HEK293 (cell line): ENCODE data around the gene TMEM51.

ENCODE experiments used
- CTCF ChIA-PET: fragments of 350-600 bp; formaldehyde crosslinking; extraction: SDS; loops from one replicate; lab custom pipeline; 2021; ENCODE audit warnings: antibody characterized with exemption; lab: Yijun Ruan, JAX
- POLR2A ChIA-PET: fragments of 300-600 bp; formaldehyde crosslinking; extraction: SDS; loops from one replicate; lab custom pipeline; 2020; ENCODE audit warnings: antibody characterized with exemption, inconsistent platforms; lab: Yijun Ruan, JAX
- H3K27ac ChIP-seq: fragments of 200-500 bp; sonication (Bioruptor generic); 2 replicates; pipeline ENCODE4 v1.5.1; 2014; ENCODE audit warnings: low read depth, low read length, control low read depth, inconsistent platforms; ENCODE audit errors: extremely low read depth
- H3K36me3 ChIP-seq, 2 experiments: fragments of 200-500 bp in 1 of 2; sonication (Bioruptor generic) in 1 of 2; 1 replicate in 1 of 2; 2 replicates in 1 of 2; pipeline ENCODE4 v1.5.1; 2014 to 2017; ENCODE audit warnings: inconsistent platforms in 2 of 2, low read length in 2 of 2; ENCODE audit not compliant: control insufficient read depth in 2 of 2, insufficient read depth in 1 of 2
- H3K4me1 ChIP-seq: fragments of 200-500 bp; sonication (Bioruptor generic); 2 replicates; pipeline ENCODE4 v1.5.1; 2014; ENCODE audit warnings: mild to moderate bottlenecking, low read length, inconsistent platforms; ENCODE audit not compliant: control insufficient read depth, insufficient read depth
- H3K4me3 ChIP-seq: 2 replicates; pipeline ENCODE4 v1.5.1; 2011; ENCODE audit warnings: low read depth, mild to moderate bottlenecking, control low read depth, low read length, moderate library complexity
- H3K9me3 ChIP-seq: fragments of 200-500 bp; sonication (Bioruptor generic); 2 replicates; pipeline ENCODE4 v1.5.1; 2014; ENCODE audit warnings: low read depth, low read length, inconsistent platforms; ENCODE audit not compliant: control insufficient read depth, insufficient read depth
- GLIS1 ChIP-seq: fragments of 450-650 bp; formaldehyde crosslinking; IDR thresholded peaks from 2 replicates; pipeline ENCODE4 v1.5.1; 2016; ENCODE audit warnings: missing biosample characterization, missing genetic modification characterization
- OVOL3 ChIP-seq: fragments of 450-650 bp; formaldehyde crosslinking; IDR thresholded peaks from 2 replicates; pipeline ENCODE4 v1.5.1; 2016; ENCODE audit warnings: missing biosample characterization, missing genetic modification characterization
- PATZ1 ChIP-seq: fragments of 450-650 bp; formaldehyde crosslinking; IDR thresholded peaks from 2 replicates; pipeline ENCODE4 v1.5.1; 2016; ENCODE audit warnings: missing biosample characterization, missing genetic modification characterization
- PRDM2 ChIP-seq: fragments of 450-650 bp; formaldehyde crosslinking; IDR thresholded peaks from 2 replicates; pipeline ENCODE4 v1.5.1; 2016; ENCODE audit warnings: missing biosample characterization, missing genetic modification characterization, borderline replicate concordance
- ZBTB8A ChIP-seq: fragments of 450-650 bp; formaldehyde crosslinking; IDR thresholded peaks from 2 replicates; pipeline ENCODE4 v1.5.1; 2016; ENCODE audit warnings: missing biosample characterization, missing genetic modification characterization
- ZEB2 ChIP-seq: fragments of 450-650 bp; formaldehyde crosslinking; IDR thresholded peaks from 2 replicates; pipeline ENCODE4 v1.5.1; 2016; ENCODE audit warnings: missing biosample characterization, missing genetic modification characterization
- ZIC2 ChIP-seq: fragments of 450-650 bp; formaldehyde crosslinking; IDR thresholded peaks from 2 replicates; pipeline ENCODE4 v1.5.1; 2016; ENCODE audit warnings: missing biosample characterization, missing genetic modification characterization
- ZNF366 ChIP-seq: fragments of 450-650 bp; formaldehyde crosslinking; conservative IDR thresholded peaks from 2 replicates; pipeline ENCODE4 v1.5.1; 2016; ENCODE audit warnings: missing biosample characterization, missing genetic modification characterization
- ZNF548 ChIP-seq: fragments of 450-650 bp; formaldehyde crosslinking; IDR thresholded peaks from 2 replicates; pipeline ENCODE4 v1.5.1; 2016; ENCODE audit warnings: missing biosample characterization, missing genetic modification characterization
- ZNF600 ChIP-seq: fragments of 450-650 bp; formaldehyde crosslinking; IDR thresholded peaks from 2 replicates; pipeline ENCODE4 v1.5.1; 2016; ENCODE audit warnings: missing biosample characterization, missing genetic modification characterization

The TMEM51 gene

GRCh38 chr1:15204931-15205330, 51.4 kb downstream of the TMEM51 start:
- no peaks in the 10 kb centered on the region for H3K9me3 ChIP-seq
- TF ChIP-seq ZNF548 (tag by site-specific recombination): no peak
- TF ChIP-seq ZNF366 (tag by site-specific recombination): no peak
- TF ChIP-seq, all 188 proteins: peak for 0
- H3K4me1 ChIP-seq: peaks cover 6% of the 10 kb centered on the region
- no peaks in the 10 kb centered on the region for H3K36me3 ChIP-seq
- no peak overlapping the region for H3K27ac ChIP-seq
- CTCF ChIA-PET: no interaction called here
- H3K4me3 ChIP-seq: no peak overlapping the region
- POLR2A ChIA-PET: no interaction called here

- H3K4me3 ChIP-seq: no peak overlapping the region
- ChIA-PET POLR2A (no interaction called here), CTCF (no interaction called here)
- no peaks in the 10 kb centered on the region for H3K36me3 ChIP-seq
- H3K27ac ChIP-seq: no peak overlapping the region
- peaks cover 5% of the 10 kb centered on the region for H3K4me1 ChIP-seq
- H3K9me3 ChIP-seq: no peaks in the 10 kb centered on the region
- TF ChIP-seq OVOL3 (no peak), ZEB2 (tag by site-specific recombination) (no peak), PRDM2 (tag by site-specific recombination) (no peak)
- TF ChIP-seq, all 188 proteins: peak for 0
Observed at GRCh38 chr1:15205586-15206346, 52.2 kb downstream of the TMEM51 start.

GRCh38 chr1:15206418-15207030, 53.0 kb downstream of the TMEM51 start:
- TF ChIP-seq ZNF600 (tag by site-specific recombination) (0 out of 2 replicates have a peak, but pooled peaks have one; percentile 16), PATZ1 (tag by site-specific recombination) (0 out of 2 replicates have a peak, but pooled peaks have one; percentile 13), ZBTB8A (tag by site-specific recombination) (no peak), GLIS1 (peak; percentile 89), ZIC2 (tag by site-specific recombination) (peak; percentile 64)
- Histone ChIP-seq H3K36me3 (no peaks in the 10 kb centered on the region), H3K9me3 (no peaks in the 10 kb centered on the region), H3K4me1 (0 out of 2 replicates have a peak, but pooled peaks cover 2% of the 10 kb centered on the region), H3K27ac (no peak overlapping the region), H3K4me3 (no peak overlapping the region)
- CTCF ChIA-PET: no interaction called here
- POLR2A ChIA-PET: no interaction called here
